HepG2 (cell line): ENCODE measurements around the gene SAA2. TPM values are rescaled to one million over a fixed set of nuclear protein-coding genes. Genes with fewer than 3 reads are reported as not detected.

Source experiments
- ATAC-seq: fragments of 200-7000 bp; cut with Tn5 transposase; 3 replicates; pipeline ENCODE4 v1.9.1; 2020; ENCODE audit warnings: mild to moderate bottlenecking, moderate library complexity
- BruUV-seq: library from RNA; stranded (reverse); fragments of 400-500 nt; replicated peaks from 2 replicates; lab custom pipeline; 2021; lab: Mats Ljungman, UMichigan
- CTCF ChIA-PET: fragments of 300-600 bp; formaldehyde crosslinking; extraction: SDS; loops from one replicate; lab custom pipeline; 2021; ENCODE audit warnings: low total read pairs, inconsistent platforms, low intra/inter-chr PET ratio; lab: Yijun Ruan, JAX
- POLR2A ChIA-PET: fragments of 350-600 bp; sonication (Branson Sonifier 250); formaldehyde crosslinking; loops from one replicate; lab custom pipeline; 2020; ENCODE audit warnings: antibody characterized with exemption, inconsistent platforms; lab: Yijun Ruan, JAX
- DNase-seq: peaks from one replicate; pipeline ENCODE4 v3.0.0-alpha.2; 2015; ENCODE audit warnings: low spot score
- FAIRE-seq: peaks from 3 replicates; lab custom pipeline; 2011; peaks lifted over from hg19 to GRCh38; lab: Jason Lieb, UNC
- H2AFZ ChIP-seq: one replicate; pipeline ENCODE4 v1.6.1; 2011; ENCODE audit warnings: low read length, inconsistent platforms
- H3K27ac ChIP-seq: fragments of 300-600 bp; 3 replicates; pipeline ENCODE4 v1.8.0; 2011; ENCODE audit warnings: mixed run types, mild to moderate bottlenecking, mixed read lengths, low read length, inconsistent platforms; ENCODE audit not compliant: insufficient read depth; ENCODE audit errors: extremely low read length
- H3K27me3 ChIP-seq, 2 experiments: fragments of 200-600 bp in 1 of 2; 2 replicates in 1 of 2; 3 replicates in 1 of 2; pipeline versions ENCODE4 v1.6.0 to v1.8.0; 2011; ENCODE audit warnings: low read length in 2 of 2, mild to moderate bottlenecking in 2 of 2, moderate library complexity in 2 of 2, inconsistent platforms in 1 of 2; ENCODE audit not compliant: insufficient read depth in 2 of 2, control insufficient read depth in 1 of 2
- H3K36me3 ChIP-seq, 2 experiments: fragments of 200-600 bp in 1 of 2; replicated peaks in 1 of 2; 2 replicates in 1 of 2; 3 replicates in 1 of 2; pipeline versions ENCODE4 v1.5.1 to v1.8.0; 2011; ENCODE audit warnings: low read length in 2 of 2, inconsistent platforms in 1 of 2; ENCODE audit not compliant: insufficient read depth in 2 of 2, control insufficient read depth in 1 of 2
- H3K4me1 ChIP-seq: 2 replicates; pipeline ENCODE4 v1.5.1; 2012; ENCODE audit warnings: low read length, inconsistent platforms; ENCODE audit not compliant: insufficient read depth
- H3K4me2 ChIP-seq: 2 replicates; pipeline ENCODE4 v1.6.0; 2011; ENCODE audit warnings: low read depth, low read length, inconsistent platforms
- H3K4me3 ChIP-seq, 3 experiments: fragments of 200-600 bp in 1 of 3; sonication (generic), shearing (Covaris generic) in 1 of 3; replicated peaks in 1 of 3; 2 replicates each; pipeline ENCODE4 v1.5.1; 2011 to 2016; ENCODE audit warnings: low read length in 3 of 3, inconsistent platforms in 2 of 3, low read depth in 2 of 3, mild to moderate bottlenecking in 2 of 3, control low read depth in 1 of 3, mixed read lengths in 1 of 3; ENCODE audit not compliant: insufficient read depth in 1 of 3
- H3K79me2 ChIP-seq: one replicate; pipeline ENCODE4 v1.6.1; 2011; ENCODE audit warnings: low read length, inconsistent platforms; ENCODE audit not compliant: insufficient read depth
- H3K9ac ChIP-seq: 2 replicates; pipeline ENCODE4 v1.6.0; 2011; ENCODE audit warnings: mild to moderate bottlenecking, low read depth, low read length, inconsistent platforms; ENCODE audit not compliant: insufficient read depth
- H3K9me3 ChIP-seq: 2 replicates; pipeline ENCODE4 v1.5.1; 2012; ENCODE audit warnings: mild to moderate bottlenecking, low read length
- H4K20me1 ChIP-seq: 2 replicates; pipeline ENCODE4 v1.6.0; 2011; ENCODE audit warnings: inconsistent platforms, mild to moderate bottlenecking, low read length, moderate library complexity; ENCODE audit not compliant: insufficient read depth
- BRD4 ChIP-seq: sonication (generic); formaldehyde crosslinking; IDR thresholded peaks from 2 replicates; pipeline ENCODE4 v1.4.0; 2020; ENCODE audit warnings: missing genetic modification reagents
- FIP1L1 ChIP-seq: fragments of 200-400 bp; formaldehyde crosslinking; IDR thresholded peaks from 2 replicates; pipeline ENCODE4 v1.6.1; 2018; ENCODE audit warnings: low read depth, mild to moderate bottlenecking, low read length, moderate library complexity, borderline replicate concordance; ENCODE audit not compliant: insufficient read depth
- FOXJ3 ChIP-seq: sonication (generic); formaldehyde crosslinking; IDR thresholded peaks from 2 replicates; pipeline ENCODE4 v1.4.0; 2020; ENCODE audit warnings: missing genetic modification reagents, mild to moderate bottlenecking, borderline replicate concordance
- GLMP ChIP-seq: sonication (generic); formaldehyde crosslinking; IDR thresholded peaks from 2 replicates; pipeline ENCODE4 v1.9.0; 2021; ENCODE audit warnings: missing genetic modification reagents, mild to moderate bottlenecking, borderline replicate concordance
- HOXA3 ChIP-seq: sonication (generic); formaldehyde crosslinking; IDR thresholded peaks from 2 replicates; pipeline ENCODE4 v1.5.0; 2020; ENCODE audit warnings: missing genetic modification reagents
- KLF16 ChIP-seq, 2 experiments: sonication (generic) in 1 of 2; formaldehyde crosslinking in 1 of 2; IDR thresholded peaks; 2 replicates each; pipeline versions ENCODE4 v1.6.1 to v1.8.0; 2016 to 2023; ENCODE audit warnings: missing genetic modification reagents in 2 of 2, missing compliant biosample characterization in 1 of 2
- MED8 ChIP-seq: sonication (generic); formaldehyde crosslinking; IDR thresholded peaks from 2 replicates; pipeline ENCODE4 v1.8.1; 2023; ENCODE audit warnings: mild to moderate bottlenecking, missing genetic modification reagents; ENCODE audit not compliant: insufficient replicate concordance
- NBN ChIP-seq: fragments of 450-650 bp; conservative IDR thresholded peaks from 2 replicates; pipeline ENCODE4 v1.6.1; 2017
- PHF5A ChIP-seq: IDR thresholded peaks from one replicate; pipeline ENCODE4 v1.6.1; 2018; ENCODE audit warnings: low read depth, missing genetic modification reagents; ENCODE audit not compliant: unreplicated experiment
- RARG ChIP-seq: sonication (generic); formaldehyde crosslinking; IDR thresholded peaks from 2 replicates; pipeline ENCODE4 v1.4.0; 2020; ENCODE audit warnings: low read depth, mild to moderate bottlenecking, missing genetic modification reagents
- SAFB2 ChIP-seq: sonication (generic); formaldehyde crosslinking; IDR thresholded peaks from 2 replicates; pipeline ENCODE4 v1.5.1; 2020; ENCODE audit warnings: missing genetic modification reagents, low read depth, mild to moderate bottlenecking, borderline replicate concordance
- SMAD3 ChIP-seq: sonication (generic); formaldehyde crosslinking; IDR thresholded peaks from 2 replicates; pipeline ENCODE4 v1.4.0; 2020; ENCODE audit warnings: missing genetic modification reagents
- ZBTB10 ChIP-seq: sonication (generic); formaldehyde crosslinking; IDR thresholded peaks from 2 replicates; pipeline ENCODE4 v1.4.0; 2020; ENCODE audit warnings: missing genetic modification reagents, borderline replicate concordance
- ZKSCAN8 ChIP-seq: IDR thresholded peaks from 2 replicates; pipeline ENCODE4 v1.6.1; 2016; ENCODE audit warnings: borderline replicate concordance, missing genetic modification reagents, missing compliant biosample characterization
- ZNF3 ChIP-seq: IDR thresholded peaks from 2 replicates; pipeline ENCODE4 v1.7.0; 2017; ENCODE audit warnings: inconsistent platforms
- ZNF451 ChIP-seq: sonication (generic); formaldehyde crosslinking; IDR thresholded peaks from 2 replicates; pipeline ENCODE4 v1.5.0; 2020; ENCODE audit warnings: mild to moderate bottlenecking, missing genetic modification reagents
- ZNF546 ChIP-seq: sonication (generic); formaldehyde crosslinking; conservative IDR thresholded peaks from 2 replicates; pipeline ENCODE4 v1.8.1; 2023; ENCODE audit warnings: mild to moderate bottlenecking, missing genetic modification reagents
- ZNF770 ChIP-seq: sonication (generic); formaldehyde crosslinking; IDR thresholded peaks from 2 replicates; pipeline ENCODE4 v1.5.0; 2020; ENCODE audit warnings: mild to moderate bottlenecking, missing genetic modification reagents
- WGBS: methylation state at CpG from one replicate; pipeline ENCODE4 v1.1.6; 2017; ENCODE audit warnings: low lambda C conversion rate; 5-methylcytosine and 5-hydroxymethylcytosine counted together
- in situ Hi-C: cut with HindIII; loops from 2 replicates; pipeline ENCODE4 v1.10.0; 2017; ENCODE audit warnings: low pct_unique_long_range_greater_than_20kb; ENCODE audit not compliant: extremely low pct_ligation_motif_present
- intact Hi-C: fragments of 100-400 bp; cut with micrococcal nuclease; formaldehyde crosslinking; loops from one replicate; pipeline ENCODE4 v1.10.0; 2022; ENCODE audit not compliant: unreplicated experiment
- polyA plus RNA-seq, 8 experiments: library from polyadenylated mRNA; depleted of rRNA in 3 of 8; stranded (reverse) in 7 of 8; unstranded in 1 of 8; fragments of >200 nt; fragmentation: Illumina TruSeq in 4 of 8; extraction: Trizol in 4 of 8; gene quantifications; 2 replicates each; pipeline versions ENCODE4 v1.2.1 to v1.2.3, GENCODE V29; 2011 to 2016; ENCODE audit warnings: low read depth in 4 of 8, missing spikeins in 1 of 8, mixed read lengths in 1 of 8; ENCODE audit not compliant: insufficient read depth in 1 of 8
- total RNA-seq, 5 experiments: library from RNA; depleted of rRNA; stranded (reverse); fragments of >200 nt; fragmentation: Illumina TruSeq; extraction: Trizol; gene quantifications; 2 replicates each; pipeline ENCODE4 v1.2.3, GENCODE V29; 2016; ENCODE audit warnings: low read depth in 1 of 5

Gene SAA2
- total and polyA plus RNA-seq, 2 of the 13 experiments (the other 11 are each of a cell fraction or from before 2014, with no cell fraction given), result 0.27 TPM; not detected in 1

GRCh38 chr11:18209058-18209457 lies 39.4 kb downstream of the SAA2 start:
- WGBS, result 78% methylated on average over 29 of the region's 33 CpGs
- DNase-seq, result no peak
- H3K4me1 ChIP-seq, result peaks cover 15% of the 10 kb centered on the region; the same call in 1 of the 2 replicates
- H3K79me2 ChIP-seq, result no peaks in the 10 kb centered on the region
- CTCF ChIA-PET, result no interaction called here
- no peak overlapping the region for H3K4me2 ChIP-seq
- no peak for FAIRE-seq
- in situ Hi-C loops, result no loop called here
- H4K20me1 ChIP-seq, result no peaks in the 10 kb centered on the region
- no peak overlapping the region for H3K4me3 ChIP-seq
- H3K9me3 ChIP-seq, result no peaks in the 10 kb centered on the region
- H3K9ac ChIP-seq, result no peak overlapping the region
- H2AFZ ChIP-seq, result no peak overlapping the region
- H3K27ac ChIP-seq, result no peak overlapping the region
- POLR2A ChIA-PET, result no interaction called here
- intact Hi-C loops, result no loop called here
- no peaks in the 10 kb centered on the region for H3K36me3 ChIP-seq
- no TSS peak for BruUV-seq
- no peak for ATAC-seq
- H3K27me3 ChIP-seq, result peaks cover 0 to 4% of the 10 kb centered on the region in 2 experiments; a peak in 1 of 5 replicates
- TF ChIP-seq PHF5A (CRISPR knock-in tag) (no peak), FIP1L1 (no peak), KLF16 (CRISPR knock-in tag; IDR thresholded peaks at IDR 0.05) (no peak), FOXJ3 (no peak), SAFB2 (CRISPR knock-in tag) (no peak), NBN (no peak), ZNF3 (CRISPR knock-in tag) (no peak), ZNF770 (CRISPR knock-in tag) (no peak), SMAD3 (CRISPR knock-in tag) (no peak), ZKSCAN8 (CRISPR knock-in tag) (no peak), ZNF546 (CRISPR knock-in tag) (no peak), ZBTB10 (CRISPR knock-in tag) (no peak), GLMP (no peak), HOXA3 (CRISPR knock-in tag) (no peak), MED8 (CRISPR knock-in tag) (no peak), RARG (no peak), ZNF451 (CRISPR knock-in tag) (no peak), BRD4 (CRISPR knock-in tag) (no peak)
